ENCODE data around the gene DST. TPM values are rescaled to one million over a fixed set of nuclear protein-coding genes. Genes with fewer than 3 reads are reported as not detected.

Gene DST
- polyA plus RNA-seq, 1 of the 3 experiments (the other 2 are of a cell fraction): 64.3 TPM

DNA sequence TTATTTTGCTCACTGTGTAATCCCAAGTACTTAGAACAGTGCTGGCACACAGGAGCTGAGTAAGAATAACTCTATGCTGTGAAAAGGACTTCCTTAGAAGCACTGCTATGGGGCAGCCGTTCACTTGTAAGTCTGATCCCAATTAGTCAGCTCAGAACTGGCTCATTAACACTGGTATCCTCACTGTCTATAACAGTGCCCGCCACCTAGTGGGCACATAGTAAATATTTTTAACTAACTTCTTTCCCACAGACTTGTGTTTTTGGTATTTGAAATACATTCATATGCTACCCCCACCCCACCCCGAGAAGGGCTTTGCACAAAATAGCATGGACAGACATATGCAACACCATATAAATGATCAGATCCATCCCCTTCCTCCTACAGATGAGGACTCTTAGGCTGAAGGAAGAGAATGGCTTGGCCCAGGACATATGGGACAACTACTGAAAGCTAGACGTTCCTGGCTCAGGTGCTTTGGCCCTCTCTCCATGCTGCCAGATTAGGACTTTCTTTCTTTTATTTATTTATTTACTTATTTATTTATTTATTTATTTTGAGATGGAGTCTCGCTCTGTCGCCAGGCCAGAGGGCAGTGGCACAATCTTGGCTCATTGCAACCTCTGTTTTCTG, 47.1 kb downstream of the DST start:
- Histone ChIP-seq H3K4me2 (no peak overlapping the region), H3K9me2 (no peaks in the 10 kb centered on the region), H3K27ac (ENCODE audit: low read depth in 2 of 2, low read length in 1 of 2) (peak overlapping the region in 1 of 2 experiments; percentile 22; a peak in 1 of 4 replicates), H2AFZ (ENCODE audit: low read depth) (no peak overlapping the region), H4K20me1 (ENCODE audit: insufficient read depth) (peaks cover 7% of the 10 kb centered on the region; the same call in 1 of the 2 replicates), H3K79me2 (ENCODE audit: insufficient read depth) (peaks cover 11% of the 10 kb centered on the region; the same call in 1 of the 2 replicates), H3K9ac (no peak overlapping the region), H3K27me3 (ENCODE audit: insufficient read depth) (no peaks in the 10 kb centered on the region), H3K4me1 (ENCODE audit: control insufficient read depth in 1 of 2, insufficient read depth in 2 of 2, low read depth in 1 of 2, low read length in 1 of 2) (no peaks in the 10 kb centered on the region; a peak in 2 of 4 replicates), H3F3A (replicated peaks; ENCODE audit: insufficient read depth) (peaks cover 52% of the 10 kb centered on the region), H3K4me3 (ENCODE audit: low read depth in 2 of 2, low read length in 1 of 2) (no peak overlapping the region), H3K36me3 (replicated peaks in 1 of 2; ENCODE audit: control insufficient read depth in 1 of 2, insufficient read depth in 2 of 2, low read length in 1 of 2) (peaks cover 75 to 81% of the 10 kb centered on the region in 2 experiments), H3K9me3 (no peaks in the 10 kb centered on the region)
- WGBS (ENCODE audit: low lambda C conversion rate): 49% methylated on average over 6 of the region's 6 CpGs
- TF ChIP-seq SMC3 (IDR thresholded peaks at IDR 0.05; ENCODE audit: low read depth, low read length) (peak; percentile 51), FOXJ3 (CRISPR knock-in tag; IDR thresholded peaks at IDR 0.05) (no peak), YY1 (IDR thresholded peaks at IDR 0.05; ENCODE audit: low read depth) (no peak), MXI1 (IDR thresholded peaks at IDR 0.05; ENCODE audit: low read depth, low read length) (no peak), FOSL2 (IDR thresholded peaks at IDR 0.05; ENCODE audit: borderline replicate concordance, low read depth) (no peak), NFIC (IDR thresholded peaks at IDR 0.05; ENCODE audit: borderline replicate concordance) (no peak), NRF1 (IDR thresholded peaks at IDR 0.05; ENCODE audit: low read depth, low read length) (no peak), TAF1 (IDR thresholded peaks at IDR 0.05; ENCODE audit: borderline replicate concordance, low read depth, low read length) (no peak), RAD21 (IDR thresholded peaks at IDR 0.05; ENCODE audit: low read length) (peak; percentile 62), TCF12 (IDR thresholded peaks at IDR 0.05) (no peak)
- TF ChIP-seq, protein P1, sequence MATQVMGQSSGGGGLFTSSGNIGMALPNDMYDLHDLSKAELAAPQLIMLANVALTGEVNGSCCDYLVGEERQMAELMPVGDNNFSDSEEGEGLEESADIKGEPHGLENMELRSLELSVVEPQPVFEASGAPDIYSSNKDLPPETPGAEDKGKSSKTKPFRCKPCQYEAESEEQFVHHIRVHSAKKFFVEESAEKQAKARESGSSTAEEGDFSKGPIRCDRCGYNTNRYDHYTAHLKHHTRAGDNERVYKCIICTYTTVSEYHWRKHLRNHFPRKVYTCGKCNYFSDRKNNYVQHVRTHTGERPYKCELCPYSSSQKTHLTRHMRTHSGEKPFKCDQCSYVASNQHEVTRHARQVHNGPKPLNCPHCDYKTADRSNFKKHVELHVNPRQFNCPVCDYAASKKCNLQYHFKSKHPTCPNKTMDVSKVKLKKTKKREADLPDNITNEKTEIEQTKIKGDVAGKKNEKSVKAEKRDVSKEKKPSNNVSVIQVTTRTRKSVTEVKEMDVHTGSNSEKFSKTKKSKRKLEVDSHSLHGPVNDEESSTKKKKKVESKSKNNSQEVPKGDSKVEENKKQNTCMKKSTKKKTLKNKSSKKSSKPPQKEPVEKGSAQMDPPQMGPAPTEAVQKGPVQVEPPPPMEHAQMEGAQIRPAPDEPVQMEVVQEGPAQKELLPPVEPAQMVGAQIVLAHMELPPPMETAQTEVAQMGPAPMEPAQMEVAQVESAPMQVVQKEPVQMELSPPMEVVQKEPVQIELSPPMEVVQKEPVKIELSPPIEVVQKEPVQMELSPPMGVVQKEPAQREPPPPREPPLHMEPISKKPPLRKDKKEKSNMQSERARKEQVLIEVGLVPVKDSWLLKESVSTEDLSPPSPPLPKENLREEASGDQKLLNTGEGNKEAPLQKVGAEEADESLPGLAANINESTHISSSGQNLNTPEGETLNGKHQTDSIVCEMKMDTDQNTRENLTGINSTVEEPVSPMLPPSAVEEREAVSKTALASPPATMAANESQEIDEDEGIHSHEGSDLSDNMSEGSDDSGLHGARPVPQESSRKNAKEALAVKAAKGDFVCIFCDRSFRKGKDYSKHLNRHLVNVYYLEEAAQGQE (IDR thresholded peaks at IDR 0.05; ENCODE audit: low read depth, low read length): no peak
- TF ChIP-seq, protein P2, sequence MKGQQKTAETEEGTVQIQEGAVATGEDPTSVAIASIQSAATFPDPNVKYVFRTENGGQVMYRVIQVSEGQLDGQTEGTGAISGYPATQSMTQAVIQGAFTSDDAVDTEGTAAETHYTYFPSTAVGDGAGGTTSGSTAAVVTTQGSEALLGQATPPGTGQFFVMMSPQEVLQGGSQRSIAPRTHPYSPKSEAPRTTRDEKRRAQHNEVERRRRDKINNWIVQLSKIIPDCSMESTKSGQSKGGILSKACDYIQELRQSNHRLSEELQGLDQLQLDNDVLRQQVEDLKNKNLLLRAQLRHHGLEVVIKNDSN (IDR thresholded peaks at IDR 0.05; ENCODE audit: borderline replicate concordance, low read depth): no peak
- TF ChIP-seq, protein P3, sequence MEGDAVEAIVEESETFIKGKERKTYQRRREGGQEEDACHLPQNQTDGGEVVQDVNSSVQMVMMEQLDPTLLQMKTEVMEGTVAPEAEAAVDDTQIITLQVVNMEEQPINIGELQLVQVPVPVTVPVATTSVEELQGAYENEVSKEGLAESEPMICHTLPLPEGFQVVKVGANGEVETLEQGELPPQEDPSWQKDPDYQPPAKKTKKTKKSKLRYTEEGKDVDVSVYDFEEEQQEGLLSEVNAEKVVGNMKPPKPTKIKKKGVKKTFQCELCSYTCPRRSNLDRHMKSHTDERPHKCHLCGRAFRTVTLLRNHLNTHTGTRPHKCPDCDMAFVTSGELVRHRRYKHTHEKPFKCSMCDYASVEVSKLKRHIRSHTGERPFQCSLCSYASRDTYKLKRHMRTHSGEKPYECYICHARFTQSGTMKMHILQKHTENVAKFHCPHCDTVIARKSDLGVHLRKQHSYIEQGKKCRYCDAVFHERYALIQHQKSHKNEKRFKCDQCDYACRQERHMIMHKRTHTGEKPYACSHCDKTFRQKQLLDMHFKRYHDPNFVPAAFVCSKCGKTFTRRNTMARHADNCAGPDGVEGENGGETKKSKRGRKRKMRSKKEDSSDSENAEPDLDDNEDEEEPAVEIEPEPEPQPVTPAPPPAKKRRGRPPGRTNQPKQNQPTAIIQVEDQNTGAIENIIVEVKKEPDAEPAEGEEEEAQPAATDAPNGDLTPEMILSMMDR (IDR thresholded peaks at IDR 0.05): peak; percentile 83
- DNase-seq: peak; percentile 10
- CTCF ChIA-PET: interaction anchor here (0.6 to 7.1 kb wide), 54 partner anchors 8 to 303 kb away, joined by 3 to 150 read pairs (median 4); no protein-coding TSS in a partner anchor
- POLR2A ChIA-PET: no interaction called here

All from SK-N-SH (cell line).